NCI-H146 treated with DMSO at 0.1 percent for 48 hours (cell line): ENCODE measurements around the gene TBX1.
"Not testable (repeated sequence)": the region's sequence is repeated elsewhere in the genome, so short reads cannot be mapped to it uniquely, and the experiment has no call there.

Experiments
- DNase-seq: peaks from one replicate; lab custom pipeline; 2025; ENCODE audit not compliant: unreplicated experiment; lab: John Stamatoyannopoulos, UW

Gene TBX1

GRCh38 chr22:19779685-19780268, 19.2 kb downstream of the TBX1 start:
- no peak for DNase-seq

GRCh38 chr22:19782533-19782932, 22.0 kb downstream of the TBX1 start:
- no peak for DNase-seq

GRCh38 chr22:19783586-19784383, 23.2 kb downstream of the TBX1 start:
- DNase-seq, result peak; percentile 12

- DNase-seq, result no peak
These were observed 24.0 kb downstream of the TBX1 start for GRCh38 chr22:19784384-19785175.

GRCh38 chr22:19785461-19786263, 25.1 kb downstream of the TBX1 start:
- no peak for DNase-seq

- no peak for DNase-seq
These were observed 25.6 kb downstream of the TBX1 start for GRCh38 chr22:19786264-19786585.

GRCh38 chr22:19786959-19787848, 26.6 kb downstream of the TBX1 start:
- DNase-seq, result no peak

GRCh38 chr22:19787849-19788141, 27.2 kb downstream of the TBX1 start:
- DNase-seq, result no peak

GRCh38 chr22:19788661-19789225, 28.2 kb downstream of the TBX1 start:
- no peak for DNase-seq

- DNase-seq, result no peak
These were observed 28.8 kb downstream of the TBX1 start for GRCh38 chr22:19789406-19789805.

- DNase-seq, result no peak
These were observed 29.2 kb downstream of the TBX1 start for GRCh38 chr22:19789828-19790227.

GRCh38 chr22:19791243-19791642, 30.7 kb downstream of the TBX1 start:
- no peak for DNase-seq

- no peak for DNase-seq
These were observed 31.3 kb downstream of the TBX1 start for GRCh38 chr22:19791894-19792293.

GRCh38 chr22:19792383-19792896, 31.9 kb downstream of the TBX1 start:
- DNase-seq, result not testable (repeated sequence)

GRCh38 chr22:19793161-19793560, 32.6 kb downstream of the TBX1 start:
- DNase-seq, result no peak

- no peak for DNase-seq
These were observed 33.2 kb downstream of the TBX1 start for GRCh38 chr22:19793661-19794310.

GRCh38 chr22:19795617-19796008, 35.0 kb downstream of the TBX1 start:
- DNase-seq, result no peak

- DNase-seq, result no peak
These were observed 35.6 kb downstream of the TBX1 start for GRCh38 chr22:19796160-19796559.
